ENCODE measurements around the gene CAPN2. TPM values are rescaled to one million over a fixed set of nuclear protein-coding genes. Genes with fewer than 3 reads are reported as not detected.

Gene CAPN2
- polyA plus RNA-seq, 1 of the 3 experiments (the other 2 are of a cell fraction) = 208 TPM

DNA sequence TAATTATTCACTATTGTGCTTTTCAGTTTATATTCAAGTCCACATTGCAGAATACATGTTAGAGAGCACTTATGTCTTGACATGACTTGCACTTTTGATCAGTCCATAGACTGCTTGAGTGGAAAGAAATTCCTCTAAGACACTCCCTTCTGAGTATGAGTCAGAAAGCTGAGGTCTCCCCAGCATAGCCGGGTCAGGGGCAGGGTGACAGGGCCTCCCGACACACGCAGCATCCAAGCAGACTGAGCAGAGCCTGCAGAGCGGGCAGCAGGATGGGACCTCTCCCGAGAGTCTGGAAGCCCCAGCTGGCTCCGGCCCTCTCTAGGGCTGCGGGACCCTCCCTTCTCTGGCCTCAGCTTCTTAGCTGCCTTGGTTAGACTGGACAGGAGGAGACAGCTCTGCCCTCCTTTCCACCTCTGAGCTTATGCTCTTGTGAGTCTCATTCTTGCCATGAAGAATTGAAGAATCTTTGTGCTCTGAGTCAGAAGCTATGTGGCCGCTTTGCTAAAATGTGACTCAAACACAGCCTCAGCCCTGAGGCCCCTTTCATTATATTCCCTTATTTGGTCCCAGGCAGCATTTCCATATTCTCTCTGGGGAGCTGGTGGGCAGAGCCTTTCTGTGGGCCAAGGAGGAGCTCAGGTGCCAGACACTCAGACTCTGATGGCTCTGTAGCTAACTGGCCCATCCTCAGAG lies 11.2 kb upstream of the CAPN2 start (continued):
- TF ChIP-seq USF2 (IDR thresholded peaks at IDR 0.05; ENCODE audit: borderline replicate concordance, low read depth, low read length) (no peak), FOXJ3 (CRISPR knock-in tag; IDR thresholded peaks at IDR 0.05) (no peak), MEF2A (IDR thresholded peaks at IDR 0.05; ENCODE audit: borderline replicate concordance, low read depth) (0 out of 2 replicates have a peak, but pooled peaks have one; percentile 5), NFIC (IDR thresholded peaks at IDR 0.05; ENCODE audit: borderline replicate concordance) (peak; percentile 23; the same call in 1 of the 2 replicates)

DNA sequence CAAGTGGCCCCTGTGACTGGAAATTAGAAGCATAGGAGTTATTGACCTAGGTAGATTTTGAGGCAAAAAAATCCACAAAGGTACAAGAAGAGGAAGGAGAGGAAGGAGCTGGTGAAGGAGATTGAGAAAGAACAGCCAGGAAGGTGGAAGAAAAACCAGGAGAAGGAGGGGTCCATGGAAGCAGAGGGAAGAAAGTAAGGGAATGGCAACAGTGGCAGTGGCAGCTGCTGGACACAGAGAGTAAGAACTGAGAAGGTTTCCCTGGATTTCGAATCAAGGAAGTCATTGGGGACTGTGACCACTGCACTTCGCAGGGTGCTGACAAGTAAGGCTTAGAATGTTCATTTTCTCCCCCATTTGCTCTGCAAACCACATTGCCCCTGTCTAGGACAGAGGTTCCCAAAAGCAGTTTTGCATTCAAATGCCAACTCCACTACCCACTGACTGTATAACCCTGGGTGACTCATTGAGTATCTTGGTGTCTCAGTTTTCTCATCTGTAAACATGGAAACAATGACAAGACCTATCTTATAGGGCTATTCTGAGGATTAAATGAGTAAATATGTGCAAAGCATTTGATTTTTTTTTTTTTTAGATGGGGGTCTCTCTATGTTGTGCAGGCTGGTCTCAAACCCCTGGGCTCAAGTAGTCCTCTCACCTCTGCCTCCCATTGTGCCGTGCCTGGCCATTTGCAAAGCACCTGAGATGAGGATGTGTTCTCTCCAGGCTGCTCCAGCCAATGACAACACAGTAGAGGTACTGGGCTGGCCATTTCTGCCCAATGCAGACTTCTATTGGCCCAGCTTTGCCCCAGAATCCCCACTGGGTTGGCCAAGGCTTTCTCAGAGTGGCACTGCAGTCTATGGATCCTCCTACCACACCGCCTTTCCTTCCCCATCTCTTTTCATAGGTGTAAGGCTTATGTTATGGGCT lies 9.3 kb upstream of the CAPN2 start:
- H3K9me2 ChIP-seq = no peaks in the 10 kb centered on the region
- peak overlapping the region in 1 of 2 experiments; percentile 97; a peak in 2 of 4 replicates for H3K27ac ChIP-seq (ENCODE audit: low read depth in 2 of 2, low read length in 1 of 2)
- DNase-seq = no peak
- H3K36me3 ChIP-seq (replicated peaks in 1 of 2; ENCODE audit: control insufficient read depth in 1 of 2, insufficient read depth in 2 of 2, low read length in 1 of 2) = no peaks in the 10 kb centered on the region
- no peaks in the 10 kb centered on the region for H3K9me3 ChIP-seq
- no peaks in the 10 kb centered on the region for H3K27me3 ChIP-seq (ENCODE audit: insufficient read depth)
- no peak overlapping the region for H2AFZ ChIP-seq (ENCODE audit: low read depth)
- ChIA-PET CTCF (interaction anchor here (1.1 to 3.0 kb wide), 3 partner anchors 24 to 348 kb away, joined by 3 to 18 read pairs (median 5); no protein-coding TSS in a partner anchor), POLR2A (no interaction called here)
- H3K9ac ChIP-seq = peak overlapping the region; percentile 48; the same call in 1 of the 2 replicates
- peaks cover 55% of the 10 kb centered on the region for H3F3A ChIP-seq (replicated peaks; ENCODE audit: insufficient read depth)
- no peaks in the 10 kb centered on the region for H4K20me1 ChIP-seq (ENCODE audit: insufficient read depth)
- 0 out of 4 replicates have a peak overlapping the region, but pooled peaks of 1 of the 2 experiments have one; percentile 6 for H3K4me3 ChIP-seq (ENCODE audit: low read depth in 2 of 2, low read length in 1 of 2)
- peaks cover 10% of the 10 kb centered on the region; the same call in 1 of the 2 replicates for H3K79me2 ChIP-seq (ENCODE audit: insufficient read depth)
- peak overlapping the region; percentile 42 for H3K4me2 ChIP-seq
- 55% methylated on average over 4 of the region's 4 CpGs for WGBS (ENCODE audit: low lambda C conversion rate)
- no peak for TF ChIP-seq GATA2 (CRISPR knock-in tag; IDR thresholded peaks at IDR 0.05)
- TF ChIP-seq, protein P1, sequence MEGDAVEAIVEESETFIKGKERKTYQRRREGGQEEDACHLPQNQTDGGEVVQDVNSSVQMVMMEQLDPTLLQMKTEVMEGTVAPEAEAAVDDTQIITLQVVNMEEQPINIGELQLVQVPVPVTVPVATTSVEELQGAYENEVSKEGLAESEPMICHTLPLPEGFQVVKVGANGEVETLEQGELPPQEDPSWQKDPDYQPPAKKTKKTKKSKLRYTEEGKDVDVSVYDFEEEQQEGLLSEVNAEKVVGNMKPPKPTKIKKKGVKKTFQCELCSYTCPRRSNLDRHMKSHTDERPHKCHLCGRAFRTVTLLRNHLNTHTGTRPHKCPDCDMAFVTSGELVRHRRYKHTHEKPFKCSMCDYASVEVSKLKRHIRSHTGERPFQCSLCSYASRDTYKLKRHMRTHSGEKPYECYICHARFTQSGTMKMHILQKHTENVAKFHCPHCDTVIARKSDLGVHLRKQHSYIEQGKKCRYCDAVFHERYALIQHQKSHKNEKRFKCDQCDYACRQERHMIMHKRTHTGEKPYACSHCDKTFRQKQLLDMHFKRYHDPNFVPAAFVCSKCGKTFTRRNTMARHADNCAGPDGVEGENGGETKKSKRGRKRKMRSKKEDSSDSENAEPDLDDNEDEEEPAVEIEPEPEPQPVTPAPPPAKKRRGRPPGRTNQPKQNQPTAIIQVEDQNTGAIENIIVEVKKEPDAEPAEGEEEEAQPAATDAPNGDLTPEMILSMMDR (IDR thresholded peaks at IDR 0.05) = no peak
- peak; percentile 49 for TF ChIP-seq JUND (IDR thresholded peaks at IDR 0.05)
- TF ChIP-seq IRF3 (IDR thresholded peaks at IDR 0.05; ENCODE audit: low read depth, low read length) = no peak
- TF ChIP-seq MXI1 (IDR thresholded peaks at IDR 0.05; ENCODE audit: low read depth, low read length) = no peak
- TF ChIP-seq FOSL2 (IDR thresholded peaks at IDR 0.05; ENCODE audit: borderline replicate concordance, low read depth) = peak; percentile 77; the same call in 1 of the 2 replicates
- TF ChIP-seq RXRA (IDR thresholded peaks at IDR 0.05; ENCODE audit: borderline replicate concordance, low read depth) = 0 out of 2 replicates have a peak, but pooled peaks have one; percentile 24
- no peak for TF ChIP-seq TEAD4 (IDR thresholded peaks at IDR 0.05; ENCODE audit: borderline replicate concordance, insufficient read depth)
- no peak for TF ChIP-seq FOXM1 (IDR thresholded peaks at IDR 0.05; ENCODE audit: low read depth)
- peaks cover 14 to 58% of the 10 kb centered on the region in 2 experiments; a peak in 3 of 4 replicates for H3K4me1 ChIP-seq (ENCODE audit: control insufficient read depth in 1 of 2, insufficient read depth in 2 of 2, low read depth in 1 of 2, low read length in 1 of 2)
